ENCODE data around the gene ITPRIPL1.
A peak's percentile ranks its signal among the peaks of the same experiment; 100 is the strongest.
"Not testable (repeated sequence)": the region's sequence is repeated elsewhere in the genome, so short reads cannot be mapped to it uniquely, and the experiment has no call there.

ITPRIPL1 gene, protein sequence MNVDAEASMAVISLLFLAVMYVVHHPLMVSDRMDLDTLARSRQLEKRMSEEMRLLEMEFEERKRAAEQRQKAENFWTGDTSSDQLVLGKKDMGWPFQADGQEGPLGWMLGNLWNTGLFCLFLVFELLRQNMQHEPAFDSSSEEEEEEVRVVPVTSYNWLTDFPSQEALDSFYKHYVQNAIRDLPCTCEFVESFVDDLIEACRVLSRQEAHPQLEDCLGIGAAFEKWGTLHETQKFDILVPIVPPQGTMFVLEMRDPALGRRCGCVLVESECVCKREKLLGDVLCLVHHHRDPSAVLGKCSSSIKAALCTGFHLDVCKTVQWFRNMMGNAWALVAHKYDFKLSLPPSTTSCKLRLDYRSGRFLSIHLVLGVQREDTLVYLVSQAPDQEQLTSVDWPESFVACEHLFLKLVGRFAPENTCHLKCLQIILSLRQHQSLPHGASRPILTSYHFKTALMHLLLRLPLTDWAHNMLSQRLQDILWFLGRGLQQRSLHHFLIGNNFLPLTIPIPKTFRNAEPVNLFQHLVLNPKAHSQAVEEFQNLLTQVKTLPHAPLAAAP

DNA sequence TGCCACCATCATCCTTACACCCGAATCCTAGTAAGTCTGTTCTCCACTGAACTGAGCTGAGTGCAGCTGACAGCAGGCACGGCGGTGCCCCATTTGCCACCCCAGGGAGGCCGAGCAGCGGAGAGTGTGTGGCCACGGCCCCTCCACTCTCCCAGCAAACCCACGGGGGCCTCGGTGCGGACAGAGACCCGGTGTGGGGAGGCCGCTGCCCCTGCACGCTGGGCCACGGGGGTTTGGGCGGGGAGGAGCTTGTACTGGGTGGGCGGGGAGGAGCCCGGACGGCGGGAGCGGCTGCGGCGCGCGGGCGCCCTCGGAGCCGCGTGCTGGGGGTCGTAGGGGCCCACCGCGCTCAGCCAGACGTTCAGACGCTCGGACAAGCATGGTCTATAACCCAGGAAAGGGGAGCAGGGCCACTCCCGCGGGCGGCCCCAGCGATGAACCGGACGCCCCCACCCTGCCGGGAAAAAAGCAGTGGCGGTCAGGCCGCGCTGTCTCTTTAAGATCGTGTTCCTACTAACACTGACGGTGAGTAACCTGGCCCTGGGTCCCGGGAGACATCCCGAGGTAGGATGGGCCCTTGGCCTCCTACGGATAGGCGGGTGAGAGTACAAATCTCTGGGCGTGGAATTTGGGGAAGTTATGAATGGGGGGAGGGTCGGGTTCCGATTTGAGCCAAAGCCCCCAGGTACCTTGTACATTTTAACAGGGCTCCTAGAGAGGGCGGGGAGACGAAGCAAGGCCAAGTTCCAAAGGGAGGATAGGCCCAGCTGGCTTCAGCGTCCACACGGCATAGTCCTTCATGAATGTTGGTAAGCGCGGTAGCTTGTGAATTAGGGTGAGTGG is at the start of gene ITPRIPL1:
Gene ITPRIPL1 (plus strand): TSS at position 277 of the 843 bp plus-strand sequence. CDS start 523 bp downstream, at position 800.
- no peak for DNase-seq (ENCODE audit: low spot score)

DNA sequence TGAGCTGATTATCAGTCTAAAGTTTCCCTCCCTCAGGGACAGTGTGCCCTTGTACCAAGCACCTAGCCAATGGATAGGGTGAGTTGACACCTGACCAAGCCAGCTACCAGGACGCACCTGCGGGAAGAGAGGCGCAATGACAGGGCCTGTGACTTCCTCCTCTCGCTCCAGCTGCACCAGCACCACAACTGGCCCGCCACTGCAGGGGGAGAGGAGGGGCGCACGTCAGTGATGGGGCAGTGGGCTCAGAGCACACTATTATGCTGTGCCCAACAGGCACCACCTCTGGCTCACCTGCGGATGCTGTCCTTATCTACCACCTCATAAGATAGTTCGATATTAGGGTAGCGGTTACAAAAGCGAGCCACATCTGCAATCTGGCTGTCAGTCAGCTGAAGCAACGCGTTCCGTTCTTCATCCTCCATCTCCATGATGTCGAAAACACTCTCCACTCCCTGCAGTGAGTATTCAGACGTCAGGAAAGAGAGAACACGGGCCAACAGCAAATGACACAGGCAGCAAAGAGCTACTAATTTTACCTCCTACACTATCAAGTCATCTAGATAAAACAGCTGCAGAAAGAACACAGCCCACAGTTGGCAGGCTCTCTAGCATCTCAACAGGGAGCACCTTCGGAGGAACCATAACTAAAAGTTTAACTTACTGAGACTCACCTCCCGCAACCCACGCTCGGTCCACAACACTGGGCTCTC is 48.2 kb upstream of the ITPRIPL1 start:
- DNase-seq (ENCODE audit: low spot score) = no peak

DNA sequence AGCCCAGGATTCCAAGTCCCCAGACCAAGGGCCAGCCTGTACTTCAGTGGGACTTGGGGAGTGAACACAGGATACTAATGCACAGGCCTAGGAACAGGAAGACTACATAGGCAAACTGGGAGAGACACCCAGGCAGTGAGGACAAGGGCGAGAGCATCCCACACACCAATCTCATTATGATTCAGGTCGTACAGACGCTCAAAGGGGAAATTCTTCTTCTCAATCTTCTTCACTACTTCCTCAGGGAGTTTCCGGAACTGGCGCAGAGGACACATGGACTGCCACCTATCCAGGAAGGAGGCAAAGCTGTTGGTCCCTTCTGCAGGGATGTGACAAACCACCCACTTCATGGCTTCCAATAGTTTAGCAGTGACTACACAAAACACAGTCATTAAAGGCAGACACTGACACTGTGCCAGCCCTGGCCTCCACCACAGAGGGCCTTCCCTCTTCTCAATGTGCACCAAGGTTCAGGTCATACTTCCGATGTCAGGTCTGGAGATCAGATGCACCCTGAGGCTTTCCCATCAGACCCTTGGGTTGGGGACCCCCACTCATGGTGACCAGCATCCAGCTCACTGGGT is 37.8 kb upstream of the ITPRIPL1 start:
- DNase-seq (ENCODE audit: low spot score) = no peak

DNA sequence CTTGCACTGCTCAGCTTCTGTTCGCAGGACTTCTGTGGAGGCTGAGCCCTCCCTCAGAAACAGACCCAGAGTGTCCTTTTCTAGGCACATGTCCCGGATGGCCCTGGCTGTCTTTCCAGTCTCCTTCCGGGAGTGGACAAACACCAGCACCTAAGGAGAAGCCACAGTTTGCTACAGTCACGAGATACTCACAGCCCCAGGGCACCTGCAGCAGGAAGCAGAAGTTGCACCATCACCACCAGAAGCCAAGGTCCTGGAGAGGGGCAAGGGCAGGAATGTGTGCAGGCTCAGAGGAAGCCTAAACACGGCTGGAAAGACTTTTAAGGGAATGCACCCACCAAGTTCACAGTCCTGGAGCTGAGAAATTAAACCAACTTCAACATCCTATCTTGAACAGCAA is 33.4 kb upstream of the ITPRIPL1 start:
- no peak for DNase-seq (ENCODE audit: low spot score)

DNA sequence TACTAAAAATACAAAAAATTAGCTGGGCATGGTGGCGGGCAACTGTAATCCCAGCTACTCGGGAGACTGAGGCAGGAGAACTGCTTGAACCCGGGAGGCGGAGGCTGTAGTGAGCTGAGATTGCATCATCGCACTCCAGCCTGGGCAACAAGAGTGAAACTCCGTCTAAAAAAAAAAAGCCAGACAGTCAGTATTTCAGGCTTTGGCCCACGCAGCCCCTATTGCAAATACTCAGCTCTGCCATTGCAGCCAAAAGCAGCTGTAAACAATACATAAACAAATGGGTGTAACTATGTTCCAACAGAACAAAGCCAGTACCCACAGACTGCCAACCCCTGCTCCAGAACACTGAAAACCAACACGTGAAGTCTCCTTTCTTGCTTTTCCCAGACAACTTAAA is 30.8 kb upstream of the ITPRIPL1 start:
- not testable (repeated sequence) for DNase-seq (ENCODE audit: low spot score)

DNA sequence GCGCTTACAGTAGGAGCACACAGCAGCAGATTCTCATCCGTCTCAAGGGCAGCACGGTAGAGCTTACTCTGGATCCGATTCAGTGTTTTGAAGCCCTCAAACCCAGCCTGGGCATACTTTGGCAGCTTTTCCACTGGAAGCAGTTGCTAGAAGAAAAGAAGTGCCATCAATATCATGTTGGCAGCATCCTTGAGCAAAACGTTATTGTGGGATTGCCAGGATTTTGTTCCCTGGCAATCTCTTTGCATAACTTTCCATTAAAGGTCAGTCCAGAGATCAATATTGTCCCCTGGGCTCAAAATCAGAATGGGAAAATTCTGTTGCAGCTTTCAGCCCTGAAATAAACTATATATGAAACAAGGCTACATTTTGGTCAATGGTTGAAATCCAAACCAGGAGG is 28.2 kb upstream of the ITPRIPL1 start:
- DNase-seq (ENCODE audit: low spot score) = no peak

DNA sequence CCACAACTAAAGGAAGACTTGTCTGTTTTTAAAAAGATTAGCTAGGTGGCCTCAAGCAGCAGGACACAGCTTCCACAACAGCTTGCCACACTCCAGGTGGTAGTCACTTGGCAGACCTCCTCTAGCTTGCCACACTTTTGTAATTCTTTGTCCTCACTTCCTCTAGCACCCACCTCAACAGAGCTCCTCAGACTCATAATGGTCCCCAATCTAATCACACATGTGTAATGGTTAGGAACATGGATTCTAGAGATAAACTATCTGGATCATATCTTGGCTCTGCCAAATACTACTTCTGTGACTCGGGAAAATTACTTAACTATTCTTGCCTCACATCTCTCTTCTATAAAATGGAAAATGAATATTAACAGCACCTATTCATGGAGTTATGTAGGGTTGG is 23.3 kb upstream of the ITPRIPL1 start:
- no peak for DNase-seq (ENCODE audit: low spot score)

DNA sequence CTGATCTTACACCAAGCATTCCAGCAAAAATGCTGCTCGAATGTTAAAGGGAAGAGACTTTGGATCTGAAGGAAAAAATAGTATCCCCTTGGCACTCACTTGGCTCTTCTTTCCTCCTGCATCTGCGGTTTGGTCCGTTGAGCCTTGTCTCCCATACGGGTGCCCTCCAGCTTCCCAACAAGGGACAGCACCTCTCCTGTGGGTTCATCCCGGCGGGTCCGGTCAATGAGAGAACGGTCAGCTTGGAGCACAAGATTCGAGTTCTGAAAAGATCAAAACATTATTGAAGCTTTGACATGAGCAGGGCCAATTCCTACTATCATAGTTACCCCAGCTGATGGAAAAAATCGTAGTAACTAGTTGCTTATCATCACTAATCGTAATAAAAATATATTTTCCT is 20.5 kb upstream of the ITPRIPL1 start:
- DNase-seq (ENCODE audit: low spot score) = no peak

DNA sequence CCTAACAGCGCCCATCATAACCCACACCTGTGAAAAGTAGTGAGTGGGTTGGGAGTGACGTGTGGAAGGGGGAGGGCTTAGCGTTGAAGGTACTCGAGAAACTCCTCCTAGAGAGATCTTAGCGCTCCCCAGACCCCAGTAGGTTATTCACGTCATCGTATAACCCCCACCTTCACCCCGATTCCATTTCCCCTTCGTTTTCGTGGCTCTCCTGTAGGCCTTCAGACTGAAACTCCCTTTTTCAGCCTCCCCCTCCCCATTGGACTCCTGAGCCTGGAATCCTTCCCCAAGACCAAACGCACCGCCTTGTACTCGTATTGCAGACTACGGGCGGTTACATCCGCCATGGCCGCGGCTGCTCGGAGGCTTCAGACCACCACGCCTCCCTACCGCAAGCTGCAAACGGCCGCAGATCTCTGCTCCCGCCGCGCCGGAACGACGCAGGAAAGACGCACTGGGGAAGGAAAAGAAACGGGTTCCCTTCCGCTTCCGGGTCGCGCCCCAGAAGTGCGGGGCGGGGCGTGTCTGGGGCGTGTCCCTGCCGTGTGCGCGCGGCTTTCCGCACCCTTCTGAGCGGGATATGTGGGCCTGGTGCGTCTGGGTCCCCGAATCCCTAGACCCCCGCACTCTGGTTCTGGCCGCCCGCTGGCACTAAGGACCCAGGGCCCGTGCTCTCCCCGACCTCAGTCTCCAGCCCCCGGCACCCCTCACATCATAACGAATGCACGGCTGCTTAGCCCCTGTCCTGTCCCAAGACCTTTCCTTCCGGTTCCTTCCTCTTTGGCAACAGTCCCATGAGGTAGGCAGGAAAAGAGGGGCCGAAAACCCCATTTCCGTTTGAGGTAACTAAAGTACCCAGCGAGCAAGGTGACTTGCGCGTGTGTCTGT is 19.8 kb upstream of the ITPRIPL1 start, which contains the start of gene SNRNP200:
Gene SNRNP200 (minus strand): TSS at position 456 of the 888 bp plus-strand sequence. CDS start 109 bp downstream, at position 347.
- peak; percentile 86 for DNase-seq (ENCODE audit: low spot score)

DNA sequence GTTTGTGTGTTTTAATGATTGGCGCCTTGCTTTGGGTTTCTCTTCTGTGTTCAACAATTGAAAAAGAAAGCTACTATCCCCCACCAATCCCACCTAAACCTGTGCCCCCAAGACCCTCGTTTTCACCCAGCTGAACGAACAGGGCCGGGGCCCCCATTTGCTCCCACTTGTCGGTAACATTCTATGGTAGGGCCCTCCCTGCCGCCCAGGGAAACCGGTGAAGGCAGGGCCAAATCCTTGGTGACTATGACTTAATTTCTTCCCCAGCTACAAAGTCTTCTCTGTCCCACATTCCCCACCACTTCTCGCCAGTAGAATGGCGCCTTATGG is 19.2 kb upstream of the ITPRIPL1 start:
- DNase-seq (ENCODE audit: low spot score) = no peak

DNA sequence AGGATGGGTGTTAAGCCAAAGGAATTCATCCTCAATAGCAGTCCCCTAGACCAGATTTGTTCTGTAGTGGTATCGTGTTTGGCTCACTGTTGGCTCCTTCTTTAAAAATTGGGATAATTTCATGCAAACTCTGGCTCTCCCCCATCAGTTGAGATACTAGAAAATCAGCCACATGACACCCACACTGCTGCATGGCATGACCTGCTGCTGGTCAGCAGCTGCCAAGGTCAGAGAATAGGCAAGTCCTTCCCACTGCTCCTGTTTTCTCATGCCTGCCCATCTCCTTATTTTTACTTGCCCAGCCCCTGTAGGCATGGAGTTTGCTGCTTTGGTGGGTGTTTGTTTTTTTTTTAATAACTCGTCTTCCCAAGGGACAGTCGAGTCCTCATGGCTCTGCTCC is 18.7 kb upstream of the ITPRIPL1 start:
- no peak for DNase-seq (ENCODE audit: low spot score)

DNA sequence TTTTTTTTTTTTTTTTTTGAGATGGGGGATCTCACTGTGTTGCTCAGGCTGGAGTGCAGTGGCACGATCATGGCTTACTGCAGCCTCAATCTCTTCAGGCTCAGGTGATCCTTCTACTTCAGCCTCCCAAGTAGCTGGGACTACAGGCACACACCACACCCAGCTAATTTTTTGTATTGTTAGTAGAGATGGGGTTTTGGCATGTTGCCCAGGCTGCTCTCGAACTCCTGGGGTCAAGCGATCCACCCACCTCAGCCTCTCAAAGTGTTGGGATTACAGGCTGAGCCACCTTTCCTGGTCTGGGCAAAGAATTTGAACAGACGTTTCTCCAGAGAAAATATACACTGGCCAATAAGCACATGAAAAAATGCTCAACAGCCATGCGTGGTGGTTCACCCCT is 16.9 kb upstream of the ITPRIPL1 start:
- no peak for DNase-seq (ENCODE audit: low spot score)

DNA sequence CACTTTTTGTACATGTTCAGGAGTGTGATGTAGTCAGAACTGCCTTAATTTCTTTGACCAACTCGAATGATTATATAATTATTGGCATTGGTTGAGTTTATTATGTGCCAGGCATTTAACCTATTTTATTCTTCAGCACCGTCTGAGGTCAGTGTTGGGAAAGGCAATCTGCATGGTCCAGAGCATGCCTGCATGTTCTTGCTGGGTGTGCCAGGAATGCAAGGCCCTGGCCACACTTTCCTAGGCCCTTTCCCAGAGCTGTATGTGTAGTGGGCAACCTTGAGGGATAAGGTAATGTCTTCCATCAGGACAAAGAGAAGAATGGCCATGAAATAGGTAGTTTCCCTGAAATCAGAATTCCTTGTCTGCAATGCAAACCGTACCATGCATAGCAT is 10.1 kb upstream of the ITPRIPL1 start:
- no peak for DNase-seq (ENCODE audit: low spot score)

DNA sequence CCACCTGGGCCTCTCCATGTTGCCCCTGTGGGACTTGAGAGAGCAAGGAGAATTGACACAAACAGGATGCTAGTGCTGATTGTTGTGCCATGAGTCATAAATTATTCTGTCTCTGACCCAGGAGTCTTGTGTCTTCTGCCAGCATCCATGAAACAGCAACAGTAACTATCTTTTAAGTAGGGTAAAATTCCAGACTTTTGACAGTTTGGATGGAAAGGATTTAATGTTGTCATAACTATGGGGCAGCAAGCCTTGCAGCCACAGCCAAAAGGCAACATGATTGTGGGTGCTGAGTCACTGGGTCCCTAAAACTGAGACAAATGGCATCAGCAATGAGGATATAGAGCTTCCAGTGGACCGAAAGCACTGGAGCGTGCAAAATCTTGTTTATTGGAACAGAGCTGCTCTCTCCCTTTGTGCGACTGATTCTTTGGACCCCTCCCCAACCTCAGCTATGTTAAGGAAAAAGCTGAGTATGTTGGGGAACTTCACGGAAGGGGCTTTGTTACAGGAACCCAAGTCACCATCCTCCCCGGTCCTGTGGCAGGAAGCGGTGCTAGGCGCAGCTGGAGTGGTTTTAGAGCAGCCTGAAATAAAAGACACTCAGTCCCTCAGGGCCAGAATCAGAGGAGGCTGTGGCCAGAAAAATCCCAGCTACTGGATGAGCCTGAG is 9.6 kb upstream of the ITPRIPL1 start:
- no peak for DNase-seq (ENCODE audit: low spot score)

DNA sequence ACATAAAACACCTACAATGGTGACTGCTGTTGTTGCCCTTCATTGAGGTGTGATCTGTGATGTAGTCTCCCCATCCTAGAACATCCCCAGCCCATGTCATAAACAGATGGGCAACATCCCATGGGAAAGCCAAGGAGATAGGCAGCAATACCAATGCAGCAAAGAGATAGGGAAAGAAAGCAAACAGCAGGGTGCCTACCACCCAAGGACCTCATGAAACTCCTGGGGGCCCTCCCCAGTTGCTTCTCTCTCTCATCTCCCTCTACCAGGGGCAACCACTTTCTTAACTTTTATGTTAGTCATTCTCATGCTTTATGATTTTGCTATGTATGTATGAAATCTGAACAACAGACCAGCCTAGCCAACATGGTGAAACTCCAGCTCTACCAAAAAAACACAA is 8.1 kb upstream of the ITPRIPL1 start:
- no peak for DNase-seq (ENCODE audit: low spot score)

DNA sequence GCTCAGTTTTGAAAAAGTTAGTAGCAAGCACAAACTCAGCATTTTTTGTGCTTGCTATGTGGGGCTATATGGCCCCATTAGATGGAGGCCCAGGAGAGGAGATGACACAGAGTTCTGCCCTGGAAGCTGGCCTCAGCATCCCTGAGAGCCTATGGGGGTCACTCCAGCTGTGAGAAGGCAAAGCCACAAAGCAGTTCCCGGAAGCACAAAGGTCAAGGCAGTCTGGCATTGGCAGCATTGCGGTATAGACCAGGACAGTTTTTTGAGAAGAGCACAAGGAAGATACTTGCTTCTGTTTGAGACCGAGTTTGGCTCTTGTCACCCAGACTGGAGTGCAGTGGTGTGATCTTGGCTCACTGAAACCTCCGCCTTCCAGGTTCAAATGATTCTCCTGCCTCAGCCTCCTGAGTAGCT is 7.5 kb upstream of the ITPRIPL1 start:
- DNase-seq (ENCODE audit: low spot score) = no peak

DNA sequence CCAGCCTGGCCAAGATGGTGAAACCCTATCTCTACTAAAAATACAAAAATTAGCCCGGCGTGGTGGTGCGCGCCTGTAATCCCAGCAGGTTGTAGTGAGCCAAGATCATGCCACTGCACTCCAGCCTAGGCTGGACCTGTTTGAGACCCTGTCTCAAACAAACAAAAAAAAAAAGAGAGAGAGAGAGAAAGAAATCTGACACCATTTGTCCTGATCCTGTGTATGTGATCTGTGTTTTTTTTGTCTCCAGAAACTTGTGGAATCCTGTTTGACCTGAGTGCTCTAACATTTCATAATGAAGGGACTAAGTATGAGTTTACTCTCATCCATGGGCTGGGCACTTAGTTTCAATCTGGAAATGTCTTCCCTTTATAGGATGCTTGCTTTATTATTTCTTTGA is 6.4 kb upstream of the ITPRIPL1 start:
- DNase-seq (ENCODE audit: low spot score) = no peak

DNA sequence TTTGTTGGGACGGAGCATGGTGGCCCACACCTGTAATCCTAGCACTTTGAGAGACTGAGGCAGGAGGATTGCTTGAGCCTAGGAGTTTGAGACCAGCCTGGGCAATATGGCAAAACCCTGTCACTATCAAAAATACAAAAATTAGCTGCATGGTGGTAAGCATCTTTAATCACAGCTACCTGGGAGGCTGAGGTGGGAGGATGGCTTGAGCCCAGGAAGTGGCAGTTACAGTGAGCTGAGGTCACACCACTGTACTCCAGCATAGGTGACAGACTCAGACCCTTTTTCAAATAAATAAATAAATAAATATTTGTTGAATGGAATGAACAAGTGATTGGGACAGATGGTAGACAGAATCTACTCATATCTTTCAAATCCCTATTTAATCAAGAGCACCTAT is 5.7 kb upstream of the ITPRIPL1 start:
- no peak for DNase-seq (ENCODE audit: low spot score)

DNA sequence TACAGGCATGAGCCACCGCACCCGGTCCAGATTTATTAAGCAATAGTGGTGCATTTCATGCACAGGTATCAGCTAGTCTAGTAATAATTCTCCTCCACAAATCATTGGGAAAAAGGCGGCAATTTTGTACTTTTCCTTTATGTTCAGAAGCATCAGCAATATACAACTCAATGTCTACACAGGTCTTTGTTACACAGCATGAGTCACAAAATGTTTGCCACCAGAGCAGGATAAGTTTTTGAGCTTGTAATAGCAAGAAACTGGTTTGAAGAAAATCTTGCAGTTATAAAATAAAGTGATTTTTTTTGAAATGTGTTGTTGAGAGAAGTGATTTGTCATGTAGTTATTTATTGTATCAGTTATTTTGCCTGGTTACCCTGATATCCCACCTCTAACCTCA is 4.8 kb upstream of the ITPRIPL1 start:
- no peak for DNase-seq (ENCODE audit: low spot score)

All from globus pallidus (tissue), 1 donor.